Neural cell (in vitro differentiated cells): Measurements from ENCODE around the gene KMT5B. TPM values are rescaled to one million over a fixed set of nuclear protein-coding genes. Genes with fewer than 3 reads are reported as not detected.

Experiments used
- H2AFZ ChIP-seq: fragments of 200-600, 300-800 bp; sonication (generic), shearing (Covaris generic); 2 replicates; pipeline ENCODE4 v1.6.0; 2014; ENCODE audit warnings: low read depth, mild to moderate bottlenecking, antibody characterized with exemption, low read length, moderate library complexity
- H3F3A ChIP-seq: fragments of 200-600 bp; shearing (Covaris generic); 2 replicates; pipeline ENCODE4 v1.6.1; 2016; ENCODE audit warnings: mild to moderate bottlenecking, moderate library complexity, mixed read lengths, antibody characterized with exemption, low read length; ENCODE audit not compliant: insufficient read depth, poor library complexity, severe bottlenecking
- H3K27ac ChIP-seq: fragments of 200-600, 300-800 bp; sonication (generic), shearing (Covaris generic); 2 replicates; pipeline ENCODE4 v1.5.1; 2014; ENCODE audit warnings: mild to moderate bottlenecking, low read length, moderate library complexity
- H3K27me3 ChIP-seq: fragments of 300-800, 200-600 bp; sonication (generic), shearing (Covaris generic); 2 replicates; pipeline ENCODE4 v1.6.0; 2014; ENCODE audit warnings: mild to moderate bottlenecking, low read depth, low read length, moderate library complexity; ENCODE audit not compliant: insufficient read depth
- H3K36me3 ChIP-seq: fragments of 300-800, 200-600 bp; sonication (generic), shearing (Covaris generic); 2 replicates; pipeline ENCODE4 v1.5.1; 2014; ENCODE audit warnings: mild to moderate bottlenecking, antibody characterized with exemption, low read length, moderate library complexity; ENCODE audit not compliant: insufficient read depth
- H3K4me2 ChIP-seq: fragments of 300-800, 200-600 bp; sonication (generic), shearing (Covaris generic); 2 replicates; pipeline ENCODE4 v1.6.0; 2014; ENCODE audit warnings: mild to moderate bottlenecking, low read length
- H3K4me3 ChIP-seq: fragments of 300-800, 200-600 bp; sonication (generic), shearing (Covaris generic); 2 replicates; pipeline ENCODE4 v1.5.1; 2014; ENCODE audit warnings: mild to moderate bottlenecking, low read length, moderate library complexity
- H3K79me2 ChIP-seq: fragments of 200-600 bp; shearing (Covaris generic); replicated peaks from 2 replicates; pipeline ENCODE4 v1.6.0; 2014; ENCODE audit warnings: mild to moderate bottlenecking, low read length, moderate library complexity; ENCODE audit not compliant: insufficient read depth
- H3K9ac ChIP-seq: fragments of 300-800, 200-600 bp; sonication (generic), shearing (Covaris generic); 2 replicates; pipeline ENCODE4 v1.6.1; 2016; ENCODE audit warnings: mild to moderate bottlenecking, low read length, mixed read lengths
- H3K9me2 ChIP-seq: fragments of 200-600 bp; shearing (Covaris generic); 2 replicates; pipeline ENCODE4 v1.6.1; 2016; ENCODE audit warnings: mild to moderate bottlenecking, low read length, mixed read lengths; ENCODE audit not compliant: insufficient read depth
- H3K9me3 ChIP-seq: fragments of 200-600, 300-800 bp; sonication (generic), shearing (Covaris generic); 2 replicates; pipeline ENCODE4 v1.6.1; 2016; ENCODE audit warnings: mild to moderate bottlenecking, mixed run types, low read length, moderate library complexity, mixed read lengths
- H4K20me1 ChIP-seq: fragments of 200-600 bp; shearing (Covaris generic); 2 replicates; pipeline ENCODE4 v1.6.1; 2016; ENCODE audit warnings: mild to moderate bottlenecking, mixed run types; ENCODE audit not compliant: insufficient read depth
- CTCF ChIP-seq: fragments of 450-650 bp; IDR thresholded peaks from 2 replicates; pipeline ENCODE4 v1.5.1; 2014; ENCODE audit warnings: antibody characterized with exemption, mild to moderate bottlenecking, moderate library complexity; ENCODE audit not compliant: poor library complexity, severe bottlenecking
- EP300 ChIP-seq: fragments of 450-650 bp; conservative IDR thresholded peaks from 2 replicates; pipeline ENCODE4 v1.6.1; 2014; ENCODE audit warnings: antibody characterized with exemption, mild to moderate bottlenecking, moderate library complexity; ENCODE audit not compliant: poor library complexity, severe bottlenecking
- EZH2 ChIP-seq: fragments of 200-600, 300-800 bp; shearing (Covaris generic), sonication (generic); IDR thresholded peaks from 2 replicates; pipeline ENCODE4 v1.6.1; 2014; ENCODE audit warnings: antibody characterized with exemption, low read length, borderline replicate concordance, mild to moderate bottlenecking; ENCODE audit not compliant: insufficient read depth, poor library complexity, severe bottlenecking
- POLR2AphosphoS5 ChIP-seq: IDR thresholded peaks from 2 replicates; pipeline ENCODE4 v1.6.1; 2012
- RAD21 ChIP-seq: fragments of 450-650 bp; conservative IDR thresholded peaks from 2 replicates; pipeline ENCODE4 v1.6.1; 2014; ENCODE audit warnings: antibody characterized with exemption, mild to moderate bottlenecking, moderate library complexity
- REST ChIP-seq: IDR thresholded peaks from 2 replicates; pipeline ENCODE4 v1.6.1; 2012; ENCODE audit warnings: borderline replicate concordance
- SMC3 ChIP-seq: fragments of 450-650 bp; conservative IDR thresholded peaks from 2 replicates; pipeline ENCODE4 v1.6.1; 2014; ENCODE audit warnings: antibody characterized with exemption, mild to moderate bottlenecking, moderate library complexity; ENCODE audit not compliant: poor library complexity
- TAF1 ChIP-seq: IDR thresholded peaks from 2 replicates; pipeline ENCODE4 v1.6.1; 2012; ENCODE audit warnings: low read depth
- polyA plus RNA-seq: library from polyadenylated mRNA; depleted of rRNA; stranded (reverse); fragments of >200 nt; gene quantifications from 2 replicates; pipeline ENCODE4 v1.2.3, GENCODE V29; 2014

The KMT5B gene
- polyA plus RNA-seq, 1 donor from 2014 or later, result 107 TPM

- H4K20me1 ChIP-seq, result peaks cover 63% of the 10 kb centered on the region
- no peak for TF ChIP-seq CTCF
- no peak for TF ChIP-seq TAF1
These were observed 13.7 kb downstream of the KMT5B start for GRCh38 chr11:68199295-68199987.

GRCh38 chr11:68196219-68196618 is 16.9 kb downstream of the KMT5B start:
- Histone ChIP-seq H3K27ac (no peak overlapping the region), H3K4me2 (no peak overlapping the region), H3K4me3 (no peak overlapping the region), H3K27me3 (no peaks in the 10 kb centered on the region), H3K36me3 (no peaks in the 10 kb centered on the region), H3F3A (no peaks in the 10 kb centered on the region), H2AFZ (no peak overlapping the region), H3K9ac (no peak overlapping the region), H3K9me3 (no peaks in the 10 kb centered on the region), H3K79me2 (peaks cover 100% of the 10 kb centered on the region), H3K9me2 (no peaks in the 10 kb centered on the region), H4K20me1 (peaks cover 65% of the 10 kb centered on the region)
- TF ChIP-seq EZH2, result no peak
- no peak for TF ChIP-seq REST
- no peak for TF ChIP-seq EP300
- no peak for TF ChIP-seq POLR2AphosphoS5
- TF ChIP-seq TAF1, result no peak
- no peak for TF ChIP-seq SMC3
- TF ChIP-seq RAD21, result no peak

More at GRCh38 chr11:68199295-68199987, 13.7 kb downstream of the KMT5B start:
- Histone ChIP-seq H3K9me2 (no peaks in the 10 kb centered on the region), H3K4me3 (no peak overlapping the region), H3K36me3 (no peaks in the 10 kb centered on the region), H3K79me2 (peaks cover 95% of the 10 kb centered on the region), H3K27me3 (no peaks in the 10 kb centered on the region), H3K9me3 (no peaks in the 10 kb centered on the region), H3K9ac (no peak overlapping the region), H3K4me2 (no peak overlapping the region), H2AFZ (no peak overlapping the region), H3K27ac (no peak overlapping the region), H3F3A (no peaks in the 10 kb centered on the region)
